SK-N-SH treated with all-trans-retinoic acid at 6 μM for 48 hours (cell line): ENCODE data around the gene SIN3A.
A peak's percentile ranks its signal among the peaks of the same experiment; 100 is the strongest.
"Not testable (repeated sequence)": the region's sequence is repeated elsewhere in the genome, so short reads cannot be mapped to it uniquely, and the experiment has no call there.

ENCODE experiments used
- ATAC-seq: fragments of 200-7000 bp; cut with Tn5 transposase; 3 replicates; pipeline ENCODE4 v1.9.1; 2020; ENCODE audit warnings: mild to moderate bottlenecking, moderate library complexity
- ARNTL ChIP-seq: fragments of 450-650 bp; formaldehyde crosslinking; IDR thresholded peaks from 2 replicates; pipeline ENCODE4 v1.5.0; 2020; ENCODE audit warnings: low read depth, mild to moderate bottlenecking, moderate library complexity, borderline replicate concordance
- BACH2 ChIP-seq: fragments of 250-450 bp; sonication (Bioruptor Pico); IDR thresholded peaks from 2 replicates; pipeline ENCODE4 v1.9.0; 2021; ENCODE audit warnings: mild to moderate bottlenecking, borderline replicate concordance
- CREB5 ChIP-seq: fragments of 250-450 bp; sonication (Bioruptor Pico); IDR thresholded peaks from 2 replicates; pipeline ENCODE4 v1.5.1; 2020; ENCODE audit warnings: low read depth, mild to moderate bottlenecking, moderate library complexity
- CSDC2 ChIP-seq: fragments of 250-450 bp; sonication (Bioruptor Pico); IDR thresholded peaks from 2 replicates; pipeline ENCODE4 v1.5.0; 2020; ENCODE audit warnings: mild to moderate bottlenecking, moderate library complexity
- CSRNP3 ChIP-seq: fragments of 250-450 bp; sonication (Bioruptor Pico); IDR thresholded peaks from 2 replicates; pipeline ENCODE4 v1.5.1; 2021; ENCODE audit warnings: mild to moderate bottlenecking, moderate library complexity
- ESRRG ChIP-seq: fragments of 250-450 bp; sonication (Bioruptor Pico); IDR thresholded peaks from 2 replicates; pipeline ENCODE4 v1.6.1; 2021; ENCODE audit warnings: mild to moderate bottlenecking
- GLIS3 ChIP-seq: fragments of 250-450 bp; sonication (Bioruptor Pico); IDR thresholded peaks from 2 replicates; pipeline ENCODE4 v1.5.0; 2020; ENCODE audit warnings: mild to moderate bottlenecking, moderate library complexity
- ISL1 ChIP-seq: fragments of 250-450 bp; sonication (Bioruptor Pico); IDR thresholded peaks from 2 replicates; pipeline ENCODE4 v2.1.2; 2022; ENCODE audit warnings: mild to moderate bottlenecking, moderate library complexity
- OSR1 ChIP-seq: fragments of 250-450 bp; sonication (Bioruptor Pico); IDR thresholded peaks from 2 replicates; pipeline ENCODE4 v1.8.0; 2022; ENCODE audit warnings: moderate library complexity, mild to moderate bottlenecking, inconsistent platforms
- PATZ1 ChIP-seq: fragments of 250-450 bp; sonication (Bioruptor Pico); IDR thresholded peaks from 2 replicates; pipeline ENCODE4 v1.8.0; 2020; ENCODE audit warnings: mild to moderate bottlenecking, moderate library complexity, borderline replicate concordance
- POU6F1 ChIP-seq: fragments of 250-450 bp; sonication (Bioruptor Pico); IDR thresholded peaks from 2 replicates; pipeline ENCODE4 v1.8.0; 2021; ENCODE audit warnings: low read depth, mild to moderate bottlenecking, moderate library complexity, borderline replicate concordance
- PPARA ChIP-seq: fragments of 250-450 bp; sonication (Bioruptor Pico); IDR thresholded peaks from 2 replicates; pipeline ENCODE4 v1.5.0; 2020; ENCODE audit warnings: mild to moderate bottlenecking, borderline replicate concordance
- RARB ChIP-seq: fragments of 250-450 bp; sonication (Bioruptor Pico); IDR thresholded peaks from 2 replicates; pipeline ENCODE4 v1.8.0; 2021; ENCODE audit warnings: mild to moderate bottlenecking, moderate library complexity
- SNAI2 ChIP-seq: fragments of 250-450 bp; sonication (Bioruptor Pico); IDR thresholded peaks from 2 replicates; pipeline ENCODE4 v1.5.0; 2020; ENCODE audit warnings: mild to moderate bottlenecking, moderate library complexity
- TCF4 ChIP-seq: fragments of 250-450 bp; sonication (Bioruptor Pico); IDR thresholded peaks from 2 replicates; pipeline ENCODE4 v1.8.0; 2021; ENCODE audit warnings: mild to moderate bottlenecking, moderate library complexity, borderline replicate concordance
- TOX ChIP-seq: fragments of 250-450 bp; sonication (Bioruptor Pico); IDR thresholded peaks from 2 replicates; pipeline ENCODE4 v1.8.0; 2021; ENCODE audit warnings: mild to moderate bottlenecking, moderate library complexity, borderline replicate concordance
- TSHZ2 ChIP-seq: fragments of 250-450 bp; sonication (Bioruptor Pico); IDR thresholded peaks from 2 replicates; pipeline ENCODE4 v1.5.0; 2020; ENCODE audit warnings: mild to moderate bottlenecking, moderate library complexity
- ZC3H10 ChIP-seq: fragments of 250-450 bp; sonication (Bioruptor Pico); IDR thresholded peaks from 2 replicates; pipeline ENCODE4 v1.5.1; 2021; ENCODE audit warnings: mild to moderate bottlenecking, moderate library complexity
- ZFP30 ChIP-seq: fragments of 450-650 bp; formaldehyde crosslinking; IDR thresholded peaks from 2 replicates; pipeline ENCODE4 v1.5.0; 2022; ENCODE audit warnings: mild to moderate bottlenecking, moderate library complexity
- ZNF565 ChIP-seq: fragments of 450-650 bp; formaldehyde crosslinking; conservative IDR thresholded peaks from 2 replicates; pipeline ENCODE4 v1.5.0; 2020; ENCODE audit warnings: low read depth, mild to moderate bottlenecking, moderate library complexity
- ZNF70 ChIP-seq: fragments of 450-650 bp; formaldehyde crosslinking; IDR thresholded peaks from 2 replicates; pipeline ENCODE4 v1.5.0; 2020; ENCODE audit warnings: mild to moderate bottlenecking, moderate library complexity
- ZNF8 ChIP-seq: fragments of 450-650 bp; formaldehyde crosslinking; IDR thresholded peaks from 2 replicates; pipeline ENCODE4 v1.5.0; 2020; ENCODE audit warnings: mild to moderate bottlenecking, moderate library complexity

The SIN3A gene

GRCh38 chr15:75449585-75450306 lies 1.7 kb downstream of the SIN3A start:
- TF ChIP-seq ESRRG (CRISPR knock-in tag) (no peak), OSR1 (CRISPR knock-in tag) (no peak), BACH2 (CRISPR knock-in tag) (no peak), ZNF70 (no peak), ZNF565 (CRISPR knock-in tag) (no peak), PATZ1 (no peak), GLIS3 (CRISPR knock-in tag) (no peak), ARNTL (CRISPR knock-in tag) (no peak), PPARA (CRISPR knock-in tag) (no peak), ZNF8 (CRISPR knock-in tag) (no peak), TOX (CRISPR knock-in tag) (no peak), TSHZ2 (no peak), SNAI2 (CRISPR knock-in tag) (no peak), ISL1 (CRISPR knock-in tag) (no peak), CSRNP3 (no peak), CSDC2 (no peak), POU6F1 (no peak), TCF4 (CRISPR knock-in tag) (no peak)
- ATAC-seq: no peak

- ATAC-seq: not testable (repeated sequence)
Observed at GRCh38 chr15:75448171-75448570, 3.3 kb downstream of the SIN3A start.

GRCh38 chr15:75446151-75446550 lies 5.3 kb downstream of the SIN3A start:
- no peak for ATAC-seq
- TF ChIP-seq ZC3H10 (no peak), CSDC2 (no peak), BACH2 (CRISPR knock-in tag) (no peak), TSHZ2 (no peak), ZNF70 (no peak), ISL1 (CRISPR knock-in tag) (no peak), CREB5 (no peak), ESRRG (CRISPR knock-in tag) (no peak), ARNTL (CRISPR knock-in tag) (no peak), SNAI2 (CRISPR knock-in tag) (no peak), ZFP30 (CRISPR knock-in tag) (no peak), RARB (no peak), ZNF565 (CRISPR knock-in tag) (no peak), GLIS3 (CRISPR knock-in tag) (no peak), CSRNP3 (no peak)
- TF ChIP-seq, all 23 proteins: peak for 0

- ATAC-seq: not testable (repeated sequence)
Observed at GRCh38 chr15:75445324-75445723, 6.2 kb downstream of the SIN3A start.

GRCh38 chr15:75443972-75444453 lies 7.5 kb downstream of the SIN3A start:
- peak; percentile 43; the same call in 2 of the 3 replicates for ATAC-seq
